Stomach (tissue), 9 donors: Measurements from ENCODE around the gene IL6ST. TPM values are rescaled to one million over a fixed set of nuclear protein-coding genes. Genes with fewer than 3 reads are reported as not detected.

Experiments used
- DNase-seq, 2 donors: peaks; one replicate each; pipeline versions ENCODE4 v3.0.0 to v3.0.0-alpha.2; 2013 to 2019
- H3K27ac ChIP-seq, 5 donors: fragments of 200-600 bp in 4 of 5; sonication (generic) in 4 of 5; one replicate each; pipeline ENCODE4 v1.5.1; 2013 to 2019; ENCODE audit warnings: mild to moderate bottlenecking in 1 of 5, moderate library complexity in 1 of 5
- H3K27me3 ChIP-seq, 3 donors: fragments of 200-600 bp; sonication (generic); one replicate each; pipeline ENCODE4 v1.5.1; 2017 to 2019; ENCODE audit warnings: mixed run types in 1 of 3
- H3K36me3 ChIP-seq, 4 donors: fragments of 200-600 bp; sonication (generic); 1 replicate in 3 of 4; 2 replicates in 1 of 4; pipeline ENCODE4 v1.5.1; 2016 to 2019
- H3K4me1 ChIP-seq, 4 donors: fragments of 200-600 bp; sonication (generic); one replicate each; pipeline ENCODE4 v1.5.1; 2016 to 2019
- H3K4me3 ChIP-seq, 4 donors: fragments of 200-600 bp; sonication (generic) in 3 of 4; one replicate each; pipeline ENCODE4 v1.5.1; 2016 to 2019; ENCODE audit warnings: mild to moderate bottlenecking in 1 of 4
- H3K9me3 ChIP-seq, 4 donors: fragments of 200-600 bp; sonication (generic); one replicate each; pipeline ENCODE4 v1.5.1; 2016 to 2019
- CTCF ChIP-seq, 7 experiments: fragments of 450-650 bp in 4 of 7; fragments of 200-600 bp in 3 of 7; sonication (generic) in 3 of 7; IDR thresholded peaks; one replicate each; pipeline ENCODE4 v1.5.1; 2016 to 2019; ENCODE audit warnings: antibody characterized with exemption in 7 of 7, control low read depth in 2 of 7, mild to moderate bottlenecking in 1 of 7
- EP300 ChIP-seq: sonication (generic); formaldehyde crosslinking; IDR thresholded peaks from one replicate; pipeline ENCODE4 v1.6.1; 2017; ENCODE audit warnings: antibody characterized with exemption
- POLR2A ChIP-seq, 4 donors: fragments of 450-650 bp; IDR thresholded peaks; one replicate each; pipeline ENCODE4 v1.6.1; 2016; ENCODE audit warnings: antibody characterized with exemption in 4 of 4, control low read depth in 2 of 4, mild to moderate bottlenecking in 1 of 4, moderate library complexity in 1 of 4
- POLR2AphosphoS5 ChIP-seq, 3 donors: sonication (generic); formaldehyde crosslinking; IDR thresholded peaks; one replicate each; pipeline ENCODE4 v1.6.1; 2016; ENCODE audit warnings: antibody characterized with exemption in 3 of 3
- WGBS, 5 donors: extraction: QIAGEN DNeasy Blood & Tissue Kit in 3 of 5; methylation state at CpG; one replicate each; pipeline versions ENCODE4 v1.1.5 to v1.1.7; 2013 to 2018; 5-methylcytosine and 5-hydroxymethylcytosine counted together
- intact Hi-C: fragments of 100-400 bp; cut with DNase I; formaldehyde crosslinking; loops from one replicate; pipeline ENCODE4 v1.15.1; 2023; ENCODE audit warnings: low total_unique reads
- polyA plus RNA-seq, 3 donors: library from polyadenylated mRNA; stranded (reverse); fragments of 200-250 nt; gene quantifications; one replicate each; pipeline ENCODE4 v1.2.3, GENCODE V29; 2013
- total RNA-seq, 5 donors: library from RNA; depleted of rRNA; stranded (reverse); fragments of >200 nt; gene quantifications; one replicate each; pipeline versions ENCODE4 v1.1.0 to v1.2.3, GENCODE V29; 2014 to 2016
- donor health status: healthy with polysubstance abuse.
- donor health status: Bipolar disorder and iron deficiency.
- donor health status: healthy.

Gene IL6ST
- total and polyA plus RNA-seq, 8 donors: 18.5 to 466 (median 53.6) TPM

- WGBS, 5 donors: 83 to 90% (median 86%) methylated on average over 3 of the region's 3 CpGs
- no peaks in the 10 kb centered on the region for H3K4me1 ChIP-seq
- DNase-seq: no peak
- H3K27ac ChIP-seq: no peak overlapping the region
- H3K36me3 ChIP-seq: no peaks in the 10 kb centered on the region
- intact Hi-C loops: no loop called here
- no peaks in the 10 kb centered on the region for H3K27me3 ChIP-seq
- no peak for TF ChIP-seq EP300
- no peak for TF ChIP-seq POLR2A (IDR thresholded peaks at IDR 0.05)
- TF ChIP-seq POLR2AphosphoS5 (IDR thresholded peaks at IDR 0.05): no peak
- no peak for TF ChIP-seq CTCF (IDR thresholded peaks at IDR 0.05)
- no peaks in the 10 kb centered on the region for H3K9me3 ChIP-seq
- H3K4me3 ChIP-seq: no peak overlapping the region
Observed at GRCh38 chr5:55915783-55916182, 79.0 kb downstream of the IL6ST start.

- intact Hi-C loops: no loop called here
- no peaks in the 10 kb centered on the region for H3K27me3 ChIP-seq
- no peaks in the 10 kb centered on the region for H3K36me3 ChIP-seq
- H3K4me3 ChIP-seq: no peak overlapping the region
- H3K27ac ChIP-seq: no peak overlapping the region
- no peaks in the 10 kb centered on the region for H3K9me3 ChIP-seq
- DNase-seq: no peak
- WGBS, 5 donors: 91 to 100% (median 98%) methylated on average over 2 of the region's 2 CpGs
- H3K4me1 ChIP-seq: no peaks in the 10 kb centered on the region
- no peak for TF ChIP-seq POLR2A (IDR thresholded peaks at IDR 0.05)
- TF ChIP-seq EP300: no peak
- no peak for TF ChIP-seq CTCF (IDR thresholded peaks at IDR 0.05)
- no peak for TF ChIP-seq POLR2AphosphoS5 (IDR thresholded peaks at IDR 0.05)
Observed at GRCh38 chr5:55914971-55915370, 79.8 kb downstream of the IL6ST start.

- DNase-seq: no peak
- 88 to 94% (median 90%) methylated on average over 10 of the region's 10 CpGs for WGBS, 5 donors
Observed at GRCh38 chr5:55913466-55914413, 81.0 kb downstream of the IL6ST start.

More at GRCh38 chr5:55913466-55914413, 81.0 kb downstream of the IL6ST start:
- Histone ChIP-seq H3K9me3 (no peaks in the 10 kb centered on the region), H3K27ac (no peak overlapping the region), H3K36me3 (no peaks in the 10 kb centered on the region), H3K27me3 (no peaks in the 10 kb centered on the region), H3K4me1 (no peaks in the 10 kb centered on the region), H3K4me3 (no peak overlapping the region)
- intact Hi-C loops: no loop called here
- TF ChIP-seq EP300 (no peak), CTCF (IDR thresholded peaks at IDR 0.05) (no peak), POLR2A (IDR thresholded peaks at IDR 0.05) (no peak), POLR2AphosphoS5 (IDR thresholded peaks at IDR 0.05) (no peak)
